Tibial artery (tissue), 4 donors: ENCODE measurements around the gene KRT222.

Experiments
- DNase-seq, 2 donors: peaks; one replicate each; pipeline ENCODE4 v3.0.0-alpha.2; 2019
- H3K27ac ChIP-seq, 2 donors: fragments of 200-600 bp; sonication (generic) in 1 of 2; 1 replicate in 1 of 2; 2 replicates in 1 of 2; pipeline ENCODE4 v1.5.1; 2018 to 2019; ENCODE audit warnings: mild to moderate bottlenecking in 1 of 2
- H3K27me3 ChIP-seq, 2 donors: fragments of 200-600 bp; sonication (generic) in 1 of 2; one replicate each; pipeline versions ENCODE4 v1.5.1 to v1.6.0; 2016 to 2019
- H3K36me3 ChIP-seq, 3 donors: fragments of 200-600 bp; sonication (generic) in 2 of 3; one replicate each; pipeline ENCODE4 v1.5.1; 2016 to 2019; ENCODE audit warnings: mild to moderate bottlenecking in 2 of 3
- H3K4me1 ChIP-seq, 4 donors: fragments of 200-600 bp; sonication (generic) in 2 of 4; 1 replicate in 3 of 4; 2 replicates in 1 of 4; pipeline ENCODE4 v1.5.1; 2016 to 2019
- H3K4me3 ChIP-seq, 2 donors: fragments of 200-600 bp; sonication (generic) in 1 of 2; 1 replicate in 1 of 2; 2 replicates in 1 of 2; pipeline ENCODE4 v1.5.1; 2018 to 2019; ENCODE audit warnings: mild to moderate bottlenecking in 2 of 2
- H3K9me3 ChIP-seq, 3 donors: fragments of 200-600 bp; sonication (generic) in 1 of 3; one replicate each; pipeline ENCODE4 v1.5.1; 2016 to 2019
- CTCF ChIP-seq, 2 experiments: fragments of 200-600 bp in 1 of 2; fragments of 450-650 bp in 1 of 2; IDR thresholded peaks; one replicate each; pipeline ENCODE4 v1.5.1; 2017 to 2019; ENCODE audit warnings: antibody characterized with exemption in 2 of 2, mild to moderate bottlenecking in 1 of 2, moderate library complexity in 1 of 2
- intact Hi-C: fragments of 100-400 bp; cut with DNase I; formaldehyde crosslinking; loops from one replicate; pipeline ENCODE4 v1.15.0; 2023; ENCODE audit warnings: low total_unique reads

Gene KRT222

GRCh38 chr17:40695874-40696472 lies 31.0 kb upstream of the KRT222 start:
- H3K4me3 ChIP-seq, result no peak overlapping the region
- H3K27me3 ChIP-seq, result peaks cover 0 to 27% of the 10 kb centered on the region in 2 donors
- peaks cover 0 to 8% (median 0%) of the 10 kb centered on the region in 4 donors for H3K4me1 ChIP-seq
- intact Hi-C loops, result no loop called here
- no peak for TF ChIP-seq CTCF (IDR thresholded peaks at IDR 0.05)
- no peak overlapping the region for H3K27ac ChIP-seq
- H3K9me3 ChIP-seq, result no peaks in the 10 kb centered on the region
- DNase-seq, result no peak
- H3K36me3 ChIP-seq, result no peaks in the 10 kb centered on the region

- Histone ChIP-seq H3K36me3 (no peaks in the 10 kb centered on the region), H3K4me1 (peaks cover 0 to 2% (median 0%) of the 10 kb centered on the region in 4 donors), H3K9me3 (no peaks in the 10 kb centered on the region), H3K27me3 (peaks cover 0 to 27% of the 10 kb centered on the region in 2 donors), H3K27ac (no peak overlapping the region), H3K4me3 (no peak overlapping the region)
- DNase-seq, result no peak
- TF ChIP-seq CTCF (IDR thresholded peaks at IDR 0.05), result no peak
- intact Hi-C loops, result no loop called here
Measured at GRCh38 chr17:40694584-40694983, 29.6 kb upstream of the KRT222 start.

- H3K4me1 ChIP-seq, result no peaks in the 10 kb centered on the region
- peaks cover 0 to 8% of the 10 kb centered on the region in 2 donors for H3K27me3 ChIP-seq
- DNase-seq, result no peak
- no peak overlapping the region for H3K4me3 ChIP-seq
- H3K27ac ChIP-seq, result no peak overlapping the region
- H3K9me3 ChIP-seq, result no peaks in the 10 kb centered on the region
- intact Hi-C loops, result no loop called here
- H3K36me3 ChIP-seq, result no peaks in the 10 kb centered on the region
- no peak for TF ChIP-seq CTCF (IDR thresholded peaks at IDR 0.05)
Measured at GRCh38 chr17:40687106-40687505, 22.1 kb upstream of the KRT222 start.

- intact Hi-C loops, result no loop called here
- DNase-seq, result no peak
- no peaks in the 10 kb centered on the region for H3K4me1 ChIP-seq
Measured at GRCh38 chr17:40686192-40686591, 21.2 kb upstream of the KRT222 start.

GRCh38 chr17:40680998-40681397 lies 16.0 kb upstream of the KRT222 start:
- no peaks in the 10 kb centered on the region for H3K4me1 ChIP-seq
- H3K36me3 ChIP-seq, result no peaks in the 10 kb centered on the region
- no peak overlapping the region for H3K4me3 ChIP-seq
- H3K9me3 ChIP-seq, result no peaks in the 10 kb centered on the region
- DNase-seq, result no peak
- H3K27ac ChIP-seq, result no peak overlapping the region
- no peak for TF ChIP-seq CTCF (IDR thresholded peaks at IDR 0.05)
- H3K27me3 ChIP-seq, result peaks cover 0 to 26% of the 10 kb centered on the region in 2 donors
- intact Hi-C loops, result no loop called here

More at GRCh38 chr17:40686192-40686591, 21.2 kb upstream of the KRT222 start:
- H3K9me3 ChIP-seq, result no peaks in the 10 kb centered on the region
- H3K27ac ChIP-seq, result no peak overlapping the region
- no peak for TF ChIP-seq CTCF (IDR thresholded peaks at IDR 0.05)
- H3K36me3 ChIP-seq, result no peaks in the 10 kb centered on the region
- peaks cover 0 to 10% of the 10 kb centered on the region in 2 donors for H3K27me3 ChIP-seq
- no peak overlapping the region for H3K4me3 ChIP-seq

GRCh38 chr17:40679523-40679907 lies 14.5 kb upstream of the KRT222 start:
- Histone ChIP-seq H3K36me3 (no peaks in the 10 kb centered on the region), H3K27me3 (peaks cover 0 to 26% of the 10 kb centered on the region in 2 donors), H3K9me3 (no peaks in the 10 kb centered on the region), H3K4me3 (no peak overlapping the region), H3K4me1 (no peaks in the 10 kb centered on the region), H3K27ac (no peak overlapping the region)
- intact Hi-C loops, result no loop called here
- no peak for TF ChIP-seq CTCF (IDR thresholded peaks at IDR 0.05)
- DNase-seq, result no peak
